ENCODE data around the gene TSPAN1.

The TSPAN1 gene

DNA sequence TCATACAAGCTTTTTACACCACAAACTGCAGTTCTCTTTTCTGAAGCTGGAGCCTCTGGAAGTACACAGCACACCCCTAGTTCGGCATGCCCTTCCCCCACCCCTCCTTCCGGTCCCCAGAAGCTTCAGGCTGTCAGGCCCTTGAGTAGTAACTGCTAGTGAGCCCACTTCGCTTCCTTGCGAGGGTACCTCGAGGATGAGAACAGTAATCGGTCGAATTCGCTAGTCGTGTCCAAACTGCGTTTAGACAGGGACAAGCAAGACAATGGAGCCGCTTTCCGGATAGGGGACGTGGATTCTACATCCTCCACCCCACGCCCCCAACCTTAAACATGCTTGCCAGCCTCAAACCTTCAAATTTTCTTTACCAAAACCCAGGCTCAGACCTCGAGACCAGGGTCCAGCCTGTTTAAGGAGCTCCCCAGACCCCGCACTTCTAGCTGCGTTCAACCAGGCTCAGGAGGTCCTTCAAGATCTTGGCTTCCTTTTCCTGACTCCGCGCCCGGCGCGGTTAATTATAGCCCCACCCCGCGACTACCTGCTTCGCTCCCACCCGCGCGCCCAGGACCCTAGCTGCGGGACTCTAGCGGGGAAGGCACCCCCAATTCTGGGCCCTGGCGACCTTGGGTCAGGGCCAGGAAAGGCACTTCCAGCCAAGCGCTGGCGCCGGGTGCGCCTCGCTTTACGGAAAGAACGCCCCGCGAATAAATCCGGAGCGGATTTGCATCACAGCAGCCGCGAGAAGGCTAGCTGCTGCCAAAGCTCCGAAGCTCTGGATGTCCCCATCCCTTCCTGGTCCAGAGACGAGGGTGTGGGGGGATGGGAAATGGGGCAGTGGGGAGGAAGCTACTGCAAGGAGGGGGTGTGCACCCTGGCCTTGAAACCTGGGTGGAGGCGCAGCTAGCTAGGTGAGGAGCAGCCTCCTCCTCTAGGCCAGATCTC is 8.1 kb upstream of the TSPAN1 start:
- DNase-seq: no peak

DNA sequence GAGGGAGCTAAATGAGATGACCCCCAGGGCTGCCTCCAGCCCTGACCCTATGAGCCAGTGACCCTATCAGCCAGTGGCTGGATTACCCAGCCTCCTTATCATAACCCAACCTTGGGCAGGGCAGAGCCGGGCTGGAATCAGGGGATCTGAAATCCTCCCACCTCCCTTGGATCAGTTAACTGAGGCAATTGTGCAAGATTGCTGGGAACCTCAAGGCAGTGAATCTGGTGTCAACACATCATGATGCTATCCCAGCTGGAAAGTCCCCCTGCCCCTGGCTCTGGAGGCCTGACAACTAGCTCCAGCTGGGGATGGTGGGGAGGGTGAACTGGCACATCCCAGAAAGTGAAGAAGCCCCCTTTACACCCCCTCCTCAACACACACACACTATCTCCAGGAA is 6.4 kb upstream of the TSPAN1 start:
- DNase-seq: no peak

DNA sequence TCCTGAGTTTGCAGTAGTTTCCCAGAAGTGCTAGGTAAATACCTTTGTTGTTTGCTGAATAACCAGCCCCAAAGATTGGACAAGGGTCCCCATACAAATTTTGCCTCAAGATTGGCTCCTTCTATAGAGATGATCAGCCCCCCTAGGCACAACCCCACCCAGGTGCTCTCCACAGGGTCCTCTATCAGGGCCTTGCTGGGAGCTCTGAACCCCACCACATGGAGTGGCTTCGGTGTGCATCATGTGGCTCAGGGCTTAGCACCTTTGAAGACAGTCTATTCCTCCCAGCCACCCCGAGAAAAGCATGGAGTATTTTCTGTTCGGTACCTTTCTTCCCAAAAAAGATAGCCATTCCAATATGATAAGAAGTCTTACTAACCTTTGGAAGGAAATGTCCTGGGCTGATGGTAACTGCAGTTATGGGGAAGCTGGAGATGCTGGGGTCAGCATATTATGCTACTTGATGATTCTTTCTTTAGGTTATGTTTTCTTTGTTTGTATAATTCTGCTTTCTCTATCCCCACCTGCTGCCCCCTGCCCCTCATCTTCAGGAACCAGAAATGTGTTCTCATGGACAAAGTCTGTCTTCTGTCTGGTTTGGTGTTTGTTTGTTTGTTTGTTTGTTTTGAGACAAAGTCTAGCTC is 5.0 kb upstream of the TSPAN1 start:
- no peak for DNase-seq

DNA sequence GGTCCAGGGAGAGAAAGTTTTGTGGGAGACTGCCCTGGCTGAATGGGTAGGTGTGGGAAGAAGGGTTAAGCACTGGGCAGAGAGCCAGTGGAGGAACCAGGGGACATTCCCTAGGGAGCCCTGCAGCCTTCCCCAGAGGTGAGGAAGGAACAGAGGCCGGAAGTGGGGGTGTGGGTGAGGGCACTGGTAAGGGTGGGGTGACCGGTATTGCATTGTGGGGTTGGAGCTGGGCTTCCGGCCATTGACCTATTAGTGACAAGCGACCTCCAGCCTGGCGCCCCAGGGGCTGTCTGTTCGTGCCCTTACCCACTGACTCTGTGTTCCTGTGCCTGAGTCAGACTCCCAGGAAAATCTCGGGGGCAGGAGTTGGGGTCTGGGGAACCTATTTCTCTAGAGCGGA is 3.5 kb upstream of the TSPAN1 start:
- no peak for DNase-seq

GRCh38 chr1:46171871-46172270 is 3.0 kb upstream of the TSPAN1 start:
- no peak for DNase-seq

- DNase-seq: no peak
Measured at GRCh38 chr1:46172321-46172720, 2.6 kb upstream of the TSPAN1 start.

DNA sequence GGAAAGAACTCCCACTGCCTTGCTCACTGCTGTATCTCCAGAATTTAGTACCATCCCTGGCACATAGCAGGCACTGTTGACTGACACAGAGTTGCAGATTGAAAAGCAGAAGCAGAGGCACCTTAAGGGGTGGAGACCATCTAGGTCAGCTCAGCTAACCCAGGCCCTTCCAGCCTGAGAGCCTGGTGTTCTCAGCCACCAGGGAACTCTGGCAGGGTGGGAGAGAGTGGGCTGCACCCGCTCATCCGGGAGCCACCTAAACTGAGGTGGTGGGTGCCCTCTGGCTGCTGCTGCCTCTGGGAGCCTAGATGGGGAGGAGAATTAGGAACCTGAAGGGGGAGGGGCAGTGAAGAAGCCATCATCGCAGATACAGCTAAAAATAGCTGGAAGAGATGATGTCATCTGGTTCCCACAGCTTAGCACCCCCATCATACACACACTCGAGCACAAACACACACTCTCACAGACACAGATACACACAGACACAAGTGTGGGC is 1.5 kb upstream of the TSPAN1 start:
- no peak for DNase-seq

- DNase-seq: no peak
Measured at GRCh38 chr1:46175243-46175642, 356 bp downstream of the TSPAN1 start.

GRCh38 chr1:46176211-46176865 is 1.5 kb downstream of the TSPAN1 start, which contains the start of gene P3R3URF:
P3R3URF (minus strand) TSS chr1:46176488; CDS start chr1:46176471, 17 bp downstream.
- DNase-seq: no peak

GRCh38 chr1:46179138-46180081 is 4.5 kb downstream of the TSPAN1 start:
- DNase-seq: peak; percentile 88

DNA sequence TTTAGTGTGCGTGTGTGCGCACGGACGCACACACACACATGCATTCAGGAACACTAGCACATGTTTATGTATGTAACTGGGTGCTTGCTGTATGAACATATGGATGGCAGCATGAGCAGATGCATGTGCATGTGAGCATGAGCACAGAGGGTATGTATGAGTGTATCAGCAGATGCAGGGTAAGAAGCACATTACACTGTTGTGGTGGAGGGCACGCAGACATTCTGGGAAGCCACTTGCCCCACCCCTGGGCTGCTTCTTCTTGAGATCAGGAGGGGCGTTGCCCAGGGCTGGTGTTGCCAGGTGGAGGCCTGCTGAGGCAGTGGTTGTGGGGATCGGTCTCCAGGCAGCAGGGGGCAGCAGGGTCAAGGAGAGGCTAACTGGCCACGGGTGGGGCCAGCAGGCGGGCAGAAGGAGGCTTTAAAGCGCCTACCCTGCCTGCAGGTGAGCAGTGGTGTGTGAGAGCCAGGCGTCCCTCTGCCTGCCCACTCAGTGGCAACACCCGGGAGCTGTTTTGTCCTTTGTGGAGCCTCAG is 5.3 kb downstream of the TSPAN1 start:
- DNase-seq: peak; percentile 28

GRCh38 chr1:46181343-46182260 is 6.7 kb downstream of the TSPAN1 start:
- DNase-seq: no peak

- DNase-seq: peak; percentile 97
Measured at GRCh38 chr1:46183079-46183847, 8.4 kb downstream of the TSPAN1 start.

- DNase-seq: no peak
Measured at GRCh38 chr1:46183926-46184557, 9.2 kb downstream of the TSPAN1 start.

DNA sequence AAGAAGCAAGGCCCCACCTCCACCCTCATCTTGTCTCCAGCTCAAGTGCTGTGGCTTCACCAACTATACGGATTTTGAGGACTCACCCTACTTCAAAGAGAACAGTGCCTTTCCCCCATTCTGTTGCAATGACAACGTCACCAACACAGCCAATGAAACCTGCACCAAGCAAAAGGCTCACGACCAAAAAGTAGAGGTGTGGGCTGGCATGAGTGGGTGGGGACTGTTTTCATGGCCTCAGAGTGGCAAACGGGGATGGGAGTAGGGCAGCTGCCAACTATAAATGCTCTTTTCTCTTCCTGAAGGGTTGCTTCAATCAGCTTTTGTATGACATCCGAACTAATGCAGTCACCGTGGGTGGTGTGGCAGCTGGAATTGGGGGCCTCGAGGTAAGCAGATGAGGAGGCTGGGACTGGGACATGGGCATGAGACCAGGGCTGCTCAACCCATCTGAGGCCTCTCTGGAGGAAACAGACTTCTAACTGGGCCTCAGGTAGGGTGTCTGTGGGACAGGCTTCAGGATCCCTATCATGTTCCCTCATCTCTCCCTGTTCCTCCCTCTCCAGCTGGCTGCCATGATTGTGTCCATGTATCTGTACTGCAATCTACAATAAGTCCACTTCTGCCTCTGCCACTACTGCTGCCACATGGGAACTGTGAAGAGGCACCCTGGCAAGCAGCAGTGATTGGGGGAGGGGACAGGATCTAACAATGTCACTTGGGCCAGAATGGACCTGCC is 10.2 kb downstream of the TSPAN1 start:
- no peak for DNase-seq

- DNase-seq: no peak
Measured at GRCh38 chr1:46186076-46186475, 11.2 kb downstream of the TSPAN1 start.

- DNase-seq: no peak
Measured at GRCh38 chr1:46187106-46187869, 12.4 kb downstream of the TSPAN1 start.
